OCI-LY3 (cell line): ENCODE measurements around the gene ITGAE.

Source experiments
- H2AFZ ChIP-seq: fragments of 200-600, 300-600 bp; shearing (Covaris generic); 2 replicates; pipeline ENCODE4 v1.6.0; 2014; ENCODE audit warnings: antibody characterized with exemption, low read depth, low read length
- H3K27ac ChIP-seq: fragments of 200-600, 300-600 bp; sonication (generic); 2 replicates; pipeline ENCODE4 v1.5.1; 2014; ENCODE audit warnings: mild to moderate bottlenecking, low read length, moderate library complexity, mixed read lengths
- H3K27me3 ChIP-seq: fragments of 200-600, 300-600 bp; sonication (generic); 2 replicates; pipeline ENCODE4 v1.6.1; 2014; ENCODE audit warnings: low read depth, low read length, mixed read lengths
- H3K36me3 ChIP-seq: fragments of 200-600, 300-600 bp; sonication (generic); replicated peaks from 2 replicates; pipeline ENCODE3; 2014; ENCODE audit warnings: low read depth, low read length, mixed read lengths
- H3K4me1 ChIP-seq: fragments of 300-600, 200-600 bp; sonication (generic); 2 replicates; pipeline ENCODE4 v1.6.1; 2014; ENCODE audit warnings: low read length, mixed read lengths
- H3K4me2 ChIP-seq: fragments of 200-600, 300-600 bp; sonication (generic); 2 replicates; pipeline ENCODE4 v1.6.1; 2014; ENCODE audit warnings: low read length, mixed read lengths
- H3K4me3 ChIP-seq: fragments of 300-600, 200-600 bp; sonication (generic); 2 replicates; pipeline ENCODE4 v1.5.1; 2014; ENCODE audit warnings: antibody characterized with exemption, mild to moderate bottlenecking, low read length, moderate library complexity
- H3K79me2 ChIP-seq: fragments of 300-600, 200-600 bp; shearing (Covaris generic); 2 replicates; pipeline ENCODE4 v1.6.1; 2014; ENCODE audit warnings: mild to moderate bottlenecking, low read length, mixed read lengths
- H3K9ac ChIP-seq: fragments of 300-600, 200-600 bp; shearing (Covaris generic); 2 replicates; pipeline ENCODE4 v1.6.0; 2014; ENCODE audit warnings: mild to moderate bottlenecking, low read length, moderate library complexity
- H3K9me3 ChIP-seq: fragments of 200-600, 300-600 bp; shearing (Covaris generic); 2 replicates; pipeline ENCODE4 v1.6.1; 2014; ENCODE audit warnings: low read length, mixed read lengths; ENCODE audit not compliant: insufficient read depth
- H4K20me1 ChIP-seq: fragments of 200-600, 300-600 bp; sonication (generic); 2 replicates; pipeline ENCODE4 v1.6.1; 2016; ENCODE audit warnings: low read length, mixed read lengths; ENCODE audit not compliant: insufficient read depth
- EZH2phosphoT487 ChIP-seq: fragments of 200-600 bp; shearing (Covaris generic); IDR thresholded peaks from 2 replicates; pipeline ENCODE4 v1.6.1; 2018; ENCODE audit warnings: antibody characterized with exemption, mixed run types, low read depth
- TF ChIP-seq, protein P1 (sequence below): fragments of 200-600, 300-600 bp; sonication (generic); IDR thresholded peaks from 2 replicates; pipeline ENCODE4 v1.5.1; 2014; ENCODE audit warnings: antibody characterized with exemption, low read length, low read depth

Gene ITGAE, protein sequence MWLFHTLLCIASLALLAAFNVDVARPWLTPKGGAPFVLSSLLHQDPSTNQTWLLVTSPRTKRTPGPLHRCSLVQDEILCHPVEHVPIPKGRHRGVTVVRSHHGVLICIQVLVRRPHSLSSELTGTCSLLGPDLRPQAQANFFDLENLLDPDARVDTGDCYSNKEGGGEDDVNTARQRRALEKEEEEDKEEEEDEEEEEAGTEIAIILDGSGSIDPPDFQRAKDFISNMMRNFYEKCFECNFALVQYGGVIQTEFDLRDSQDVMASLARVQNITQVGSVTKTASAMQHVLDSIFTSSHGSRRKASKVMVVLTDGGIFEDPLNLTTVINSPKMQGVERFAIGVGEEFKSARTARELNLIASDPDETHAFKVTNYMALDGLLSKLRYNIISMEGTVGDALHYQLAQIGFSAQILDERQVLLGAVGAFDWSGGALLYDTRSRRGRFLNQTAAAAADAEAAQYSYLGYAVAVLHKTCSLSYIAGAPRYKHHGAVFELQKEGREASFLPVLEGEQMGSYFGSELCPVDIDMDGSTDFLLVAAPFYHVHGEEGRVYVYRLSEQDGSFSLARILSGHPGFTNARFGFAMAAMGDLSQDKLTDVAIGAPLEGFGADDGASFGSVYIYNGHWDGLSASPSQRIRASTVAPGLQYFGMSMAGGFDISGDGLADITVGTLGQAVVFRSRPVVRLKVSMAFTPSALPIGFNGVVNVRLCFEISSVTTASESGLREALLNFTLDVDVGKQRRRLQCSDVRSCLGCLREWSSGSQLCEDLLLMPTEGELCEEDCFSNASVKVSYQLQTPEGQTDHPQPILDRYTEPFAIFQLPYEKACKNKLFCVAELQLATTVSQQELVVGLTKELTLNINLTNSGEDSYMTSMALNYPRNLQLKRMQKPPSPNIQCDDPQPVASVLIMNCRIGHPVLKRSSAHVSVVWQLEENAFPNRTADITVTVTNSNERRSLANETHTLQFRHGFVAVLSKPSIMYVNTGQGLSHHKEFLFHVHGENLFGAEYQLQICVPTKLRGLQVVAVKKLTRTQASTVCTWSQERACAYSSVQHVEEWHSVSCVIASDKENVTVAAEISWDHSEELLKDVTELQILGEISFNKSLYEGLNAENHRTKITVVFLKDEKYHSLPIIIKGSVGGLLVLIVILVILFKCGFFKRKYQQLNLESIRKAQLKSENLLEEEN

DNA sequence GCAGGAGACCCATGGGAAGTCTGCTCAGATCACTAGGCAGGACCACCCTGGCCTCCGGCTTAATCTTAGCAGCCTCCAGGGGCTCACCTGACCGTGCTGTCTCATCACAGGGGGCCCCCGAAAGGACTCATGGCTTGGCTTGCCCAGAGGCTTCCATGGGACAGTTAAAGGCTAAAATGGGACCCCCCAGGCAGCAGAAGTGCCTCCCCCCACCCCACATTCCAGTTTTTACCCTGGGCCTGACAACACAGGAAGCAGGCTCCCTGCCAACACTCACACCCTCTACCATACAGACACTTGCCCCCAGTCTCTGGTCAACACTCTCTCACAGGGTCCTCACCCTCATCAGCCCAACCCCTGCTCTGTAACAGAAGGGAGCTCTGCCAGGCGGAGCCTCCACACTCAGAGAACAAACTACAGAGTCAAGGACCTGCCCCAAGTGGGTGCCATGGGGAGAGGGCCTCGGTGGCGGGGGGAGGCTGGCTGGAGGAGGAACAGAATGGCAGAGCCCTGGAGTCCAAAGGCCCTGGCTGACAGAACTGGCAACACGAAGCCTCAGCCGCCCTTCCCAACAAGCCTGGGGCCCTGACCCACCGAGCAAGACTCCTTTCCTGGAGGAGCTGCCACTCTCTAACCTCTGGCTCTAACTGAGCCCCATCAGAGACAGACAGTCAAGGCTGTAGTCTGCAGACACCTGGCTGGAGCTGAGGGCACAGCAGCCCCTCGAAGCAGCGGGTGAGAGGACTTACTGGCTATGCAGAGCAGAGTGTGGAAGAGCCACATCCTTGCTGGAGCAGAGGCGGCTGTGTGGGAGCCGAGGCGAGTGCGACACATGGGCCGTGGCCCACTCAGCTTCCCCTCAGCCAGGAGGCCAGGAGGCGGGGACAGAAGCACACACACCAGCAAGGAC, at the start of gene ITGAE:
ITGAE (minus strand) TSS at position 827 of the 910 bp plus-strand sequence; CDS start at position 783, 44 bp downstream.
- Histone ChIP-seq H3K4me3 (no peak within 1 kb of the TSS), H3K4me2 (no peak within 1 kb of the TSS), H3K79me2 (no peaks in the 10 kb centered on the region), H3K27me3 (no peaks in the 10 kb centered on the region), H3K27ac (no peak within 1 kb of the TSS), H4K20me1 (no peaks in the 10 kb centered on the region), H2AFZ (no peak within 1 kb of the TSS), H3K9me3 (no peaks in the 10 kb centered on the region), H3K9ac (no peak within 1 kb of the TSS), H3K36me3 (no peaks in the 10 kb centered on the region), H3K4me1 (no peaks in the 10 kb centered on the region)
- no peak for TF ChIP-seq EZH2phosphoT487
- TF ChIP-seq, protein P1, sequence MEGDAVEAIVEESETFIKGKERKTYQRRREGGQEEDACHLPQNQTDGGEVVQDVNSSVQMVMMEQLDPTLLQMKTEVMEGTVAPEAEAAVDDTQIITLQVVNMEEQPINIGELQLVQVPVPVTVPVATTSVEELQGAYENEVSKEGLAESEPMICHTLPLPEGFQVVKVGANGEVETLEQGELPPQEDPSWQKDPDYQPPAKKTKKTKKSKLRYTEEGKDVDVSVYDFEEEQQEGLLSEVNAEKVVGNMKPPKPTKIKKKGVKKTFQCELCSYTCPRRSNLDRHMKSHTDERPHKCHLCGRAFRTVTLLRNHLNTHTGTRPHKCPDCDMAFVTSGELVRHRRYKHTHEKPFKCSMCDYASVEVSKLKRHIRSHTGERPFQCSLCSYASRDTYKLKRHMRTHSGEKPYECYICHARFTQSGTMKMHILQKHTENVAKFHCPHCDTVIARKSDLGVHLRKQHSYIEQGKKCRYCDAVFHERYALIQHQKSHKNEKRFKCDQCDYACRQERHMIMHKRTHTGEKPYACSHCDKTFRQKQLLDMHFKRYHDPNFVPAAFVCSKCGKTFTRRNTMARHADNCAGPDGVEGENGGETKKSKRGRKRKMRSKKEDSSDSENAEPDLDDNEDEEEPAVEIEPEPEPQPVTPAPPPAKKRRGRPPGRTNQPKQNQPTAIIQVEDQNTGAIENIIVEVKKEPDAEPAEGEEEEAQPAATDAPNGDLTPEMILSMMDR: no peak

DNA sequence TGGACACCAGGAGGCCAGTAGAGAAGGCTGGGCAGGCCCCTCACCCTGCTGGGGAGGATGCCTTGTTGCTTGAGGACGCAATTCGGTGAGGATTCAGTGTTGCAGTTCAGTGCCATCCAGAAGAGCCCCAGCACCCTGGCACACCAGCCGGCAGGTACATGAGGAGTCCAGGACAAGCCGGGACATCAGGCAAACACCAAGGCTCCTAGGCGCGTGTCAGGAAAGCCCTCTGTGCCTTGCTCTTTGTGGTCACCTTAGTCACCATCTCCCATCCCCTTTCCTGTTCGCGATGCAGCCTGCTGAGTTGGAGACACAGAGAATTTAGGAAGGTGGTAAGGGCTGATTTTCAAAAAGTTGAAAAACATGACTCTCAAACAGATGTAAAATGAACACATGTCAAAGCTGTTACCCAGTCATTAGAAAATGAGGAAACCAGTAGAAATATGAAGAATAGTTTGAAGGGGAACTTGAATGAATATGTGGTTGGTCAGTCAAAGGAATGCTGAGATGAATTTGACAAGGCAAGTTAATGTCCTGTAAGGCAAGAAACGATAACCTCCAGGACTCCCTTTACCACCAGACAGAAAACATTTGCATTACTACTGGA, 47.3 kb upstream of the ITGAE start:
- H3K9me3 ChIP-seq: no peaks in the 10 kb centered on the region
- no peak overlapping the region for H3K9ac ChIP-seq
- H2AFZ ChIP-seq: no peak overlapping the region
- 0 out of 2 replicates have a peak, but pooled peaks cover 8% of the 10 kb centered on the region for H4K20me1 ChIP-seq
- no peaks in the 10 kb centered on the region for H3K27me3 ChIP-seq
- H3K4me1 ChIP-seq: peaks cover 8% of the 10 kb centered on the region
- no peak overlapping the region for H3K4me3 ChIP-seq
- no peaks in the 10 kb centered on the region for H3K36me3 ChIP-seq
- peaks cover 26% of the 10 kb centered on the region for H3K79me2 ChIP-seq
- TF ChIP-seq, protein P1: no peak
- H3K4me2 ChIP-seq: no peak overlapping the region
- no peak overlapping the region for H3K27ac ChIP-seq

DNA sequence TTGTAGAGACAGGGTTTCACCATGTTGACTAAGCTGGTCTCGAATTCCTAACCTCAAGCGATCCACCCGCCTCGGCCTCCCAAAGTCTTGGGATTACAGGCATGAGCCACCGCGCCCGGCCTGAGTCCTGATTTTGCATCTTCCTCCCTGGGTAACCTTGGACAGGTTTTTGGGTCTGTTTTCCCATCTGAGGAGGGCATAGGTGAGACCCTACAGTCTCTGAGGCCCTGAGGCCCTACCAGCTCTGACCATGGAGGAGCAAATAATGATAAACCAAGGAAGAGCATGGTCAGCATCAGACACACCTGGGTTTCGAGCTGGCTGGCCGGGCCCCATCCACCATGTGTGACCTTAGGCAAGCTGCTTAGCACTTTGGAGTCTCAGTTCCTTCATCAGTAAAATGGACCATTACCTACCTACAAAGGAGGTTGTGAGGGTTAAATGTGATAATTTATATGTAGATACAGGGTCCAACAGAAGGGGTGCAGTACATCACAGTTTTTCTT, 46.2 kb upstream of the ITGAE start:
- H2AFZ ChIP-seq: no peak overlapping the region
- H3K4me2 ChIP-seq: no peak overlapping the region
- H3K9me3 ChIP-seq: no peaks in the 10 kb centered on the region
- H3K4me1 ChIP-seq: peaks cover 8% of the 10 kb centered on the region
- no peaks in the 10 kb centered on the region for H3K27me3 ChIP-seq
- 0 out of 2 replicates have a peak, but pooled peaks cover 8% of the 10 kb centered on the region for H4K20me1 ChIP-seq
- H3K4me3 ChIP-seq: no peak overlapping the region
- no peak for TF ChIP-seq EZH2phosphoT487
- TF ChIP-seq, protein P1: no peak
- H3K9ac ChIP-seq: no peak overlapping the region
- H3K79me2 ChIP-seq: peaks cover 29% of the 10 kb centered on the region
- no peak overlapping the region for H3K27ac ChIP-seq
- no peaks in the 10 kb centered on the region for H3K36me3 ChIP-seq
